H1 (cell line): ENCODE data around the gene KCNH5. TPM values are rescaled to one million over a fixed set of nuclear protein-coding genes. Genes with fewer than 3 reads are reported as not detected.

Experiments
- BACH1 ChIP-seq: IDR thresholded peaks from 2 replicates; pipeline ENCODE4 v1.6.1; 2012; ENCODE audit warnings: low read length, improper control_type of control experiment
- EZH2 ChIP-seq: fragments of 200-600 bp; sonication (generic); IDR thresholded peaks from 2 replicates; pipeline ENCODE4 v1.7.1; 2012; ENCODE audit warnings: low read depth, mild to moderate bottlenecking, moderate library complexity, low read length, inconsistent platforms; ENCODE audit not compliant: severe bottlenecking
- KDM4A ChIP-seq: IDR thresholded peaks from one replicate; pipeline ENCODE4 v1.7.1; 2012; ENCODE audit warnings: low read depth, mild to moderate bottlenecking, moderate library complexity, low read length, inconsistent platforms; ENCODE audit not compliant: severe bottlenecking
- NANOG ChIP-seq: IDR thresholded peaks from 2 replicates; pipeline ENCODE4 v1.6.1; 2011; ENCODE audit warnings: low read length, low read depth, mild to moderate bottlenecking, inconsistent platforms; ENCODE audit not compliant: insufficient read depth, poor library complexity, severe bottlenecking
- RAD21 ChIP-seq, 2 experiments: IDR thresholded peaks in 1 of 2; conservative IDR thresholded peaks in 1 of 2; 2 replicates each; pipeline ENCODE4 v1.6.1; 2011; ENCODE audit warnings: low read depth in 2 of 2, low read length in 2 of 2, improper control_type of control experiment in 1 of 2, inconsistent platforms in 1 of 2, mild to moderate bottlenecking in 1 of 2, moderate library complexity in 1 of 2
- SIX5 ChIP-seq: IDR thresholded peaks from 2 replicates; pipeline ENCODE4 v1.6.1; 2011; ENCODE audit warnings: mild to moderate bottlenecking, low read depth, low read length
- polyA plus RNA-seq, 7 experiments: library from polyadenylated mRNA; depleted of rRNA in 3 of 7; stranded (reverse) in 5 of 7; unstranded in 2 of 7; fragments of >200 nt in 5 of 7; fragments of 200-250 nt in 2 of 7; gene quantifications; 1 replicate in 5 of 7; 2 replicates in 1 of 7; 4 replicates in 1 of 7; pipeline versions ENCODE4 v1.2.1 to v1.2.3, GENCODE V29; 2011 to 2013; ENCODE audit warnings: missing spikeins in 2 of 7, mixed read lengths in 2 of 7
- total RNA-seq: library from RNA; stranded (reverse); fragmentation: NEBNext Ultra II Directional; extraction: Animal tissue kit (Norgen Biotek cat#: 25700); gene quantifications from 2 replicates; pipeline ENCODE4 v1.2.1, GENCODE V29; 2021

The KCNH5 gene
- total and polyA plus RNA-seq, 2 of the 8 experiments (the other 6 are each of a cell fraction or from before 2014, with no cell fraction given) = 0.24 to 0.50 TPM

GRCh38 chr14:63076488-63076887, 31.2 kb upstream of the KCNH5 start (continued):
- no peak for TF ChIP-seq SIX5
- TF ChIP-seq BACH1 = no peak
- TF ChIP-seq NANOG = no peak
- no peak for TF ChIP-seq RAD21 (IDR thresholded peaks at IDR 0.05 in 1 of 2, conservative IDR thresholded peaks at IDR 0.05 in 1 of 2; ENCODE audit: low read depth in 2 of 2, low read length in 2 of 2)
- TF ChIP-seq EZH2 = no peak
- TF ChIP-seq KDM4A = no peak
